ENCODE measurements around the gene PDE5A.

Gene PDE5A

GRCh38 chr4:119529788-119530187 lies 98.8 kb downstream of the PDE5A start:
- H3K27ac ChIP-seq (ENCODE audit: extremely low read depth, low read depth, low read length) = no peak overlapping the region
- no peaks in the 10 kb centered on the region for H3K9me3 ChIP-seq (ENCODE audit: control insufficient read depth, insufficient read depth, low read depth, low read length)
- ChIA-PET CTCF (no interaction called here), POLR2A (no interaction called here)
- H3K4me3 ChIP-seq (ENCODE audit: low read depth, low read length) = no peak overlapping the region
- peaks cover 0 to 20% of the 10 kb centered on the region in 2 experiments; a peak in 1 of 3 replicates for H3K36me3 ChIP-seq (ENCODE audit: control insufficient read depth in 2 of 2, insufficient read depth in 1 of 2, low read length in 2 of 2)
- H3K4me1 ChIP-seq (ENCODE audit: control insufficient read depth, insufficient read depth, low read length) = no peaks in the 10 kb centered on the region
- TF ChIP-seq ZNF785 (tag by site-specific recombination; IDR thresholded peaks at IDR 0.05) (no peak), ZBTB17 (tag by site-specific recombination; IDR thresholded peaks at IDR 0.05) (no peak), ZNF596 (tag by site-specific recombination; IDR thresholded peaks at IDR 0.05) (no peak), ZNF16 (tag by site-specific recombination; IDR thresholded peaks at IDR 0.05; ENCODE audit: low read depth) (no peak), ZNF398 (tag by site-specific recombination; IDR thresholded peaks at IDR 0.05) (no peak), ZNF473 (tag by site-specific recombination; IDR thresholded peaks at IDR 0.05) (no peak), ZXDB (tag by site-specific recombination; IDR thresholded peaks at IDR 0.05) (no peak), SP7 (tag by site-specific recombination; IDR thresholded peaks at IDR 0.05) (no peak), ZNF404 (tag by site-specific recombination; IDR thresholded peaks at IDR 0.05) (no peak), ZSCAN30 (tag by site-specific recombination; IDR thresholded peaks at IDR 0.05) (no peak), PRDM2 (tag by site-specific recombination; IDR thresholded peaks at IDR 0.05; ENCODE audit: borderline replicate concordance) (no peak), ZNF558 (tag by site-specific recombination; IDR thresholded peaks at IDR 0.05) (no peak), ZSCAN18 (tag by site-specific recombination; IDR thresholded peaks at IDR 0.05) (no peak)

GRCh38 chr4:119526786-119527550 lies 101.6 kb downstream of the PDE5A start:
- H3K27ac ChIP-seq (ENCODE audit: extremely low read depth, low read depth, low read length) = no peak overlapping the region
- H3K36me3 ChIP-seq (ENCODE audit: control insufficient read depth in 2 of 2, insufficient read depth in 1 of 2, low read length in 2 of 2) = peaks cover 0 to 26% of the 10 kb centered on the region in 2 experiments; a peak in 1 of 3 replicates
- ChIA-PET CTCF (no interaction called here), POLR2A (no interaction called here)
- H3K4me1 ChIP-seq (ENCODE audit: control insufficient read depth, insufficient read depth, low read length) = no peaks in the 10 kb centered on the region
- H3K4me3 ChIP-seq (ENCODE audit: low read depth, low read length) = no peak overlapping the region
- no peaks in the 10 kb centered on the region for H3K9me3 ChIP-seq (ENCODE audit: control insufficient read depth, insufficient read depth, low read depth, low read length)
- no peak for TF ChIP-seq PATZ1 (tag by site-specific recombination; IDR thresholded peaks at IDR 0.05)
- no peak for TF ChIP-seq ZNF202 (tag by site-specific recombination; IDR thresholded peaks at IDR 0.05; ENCODE audit: borderline replicate concordance)
- no peak for TF ChIP-seq IKZF3 (tag by site-specific recombination; IDR thresholded peaks at IDR 0.05)
- no peak for TF ChIP-seq KLF16 (tag by site-specific recombination; IDR thresholded peaks at IDR 0.05)
- no peak for TF ChIP-seq ZNF514 (tag by site-specific recombination; IDR thresholded peaks at IDR 0.05)
- no peak for TF ChIP-seq SCRT1 (tag by site-specific recombination; IDR thresholded peaks at IDR 0.05; ENCODE audit: borderline replicate concordance)
- no peak for TF ChIP-seq ZNF266 (tag by site-specific recombination; IDR thresholded peaks at IDR 0.05; ENCODE audit: low read depth)
- no peak for TF ChIP-seq ZNF707 (tag by site-specific recombination; IDR thresholded peaks at IDR 0.05)
- TF ChIP-seq HOXC10 (CRISPR knock-in tag; IDR thresholded peaks at IDR 0.05) = no peak

Measured in HEK293 (cell line).